ENCODE measurements around the gene SEC61A1.

SEC61A1 gene

DNA sequence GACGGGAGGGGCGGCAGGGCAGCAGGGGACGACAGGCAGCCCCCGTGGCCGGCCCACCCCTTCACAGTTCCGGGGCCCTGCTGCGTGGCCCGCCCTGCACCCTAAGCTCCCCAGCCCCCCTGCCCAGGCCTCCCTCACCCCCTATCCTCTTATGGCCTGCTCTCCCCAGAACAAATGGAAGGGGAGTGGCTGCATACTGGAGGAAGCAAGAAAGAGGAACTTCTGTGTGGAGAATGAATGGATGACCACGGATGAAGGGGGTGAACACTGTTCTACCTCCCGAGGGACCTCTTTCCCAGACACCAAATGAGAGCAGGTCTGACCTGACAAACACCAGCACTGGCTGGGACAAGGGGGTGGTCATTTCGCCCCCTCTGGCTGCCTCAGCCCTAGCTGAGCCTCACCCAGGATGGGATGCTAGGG lies 25.0 kb downstream of the SEC61A1 start:
- DNase-seq (ENCODE audit: low read depth in 1 of 2, low spot score in 1 of 2), result no peak

DNA sequence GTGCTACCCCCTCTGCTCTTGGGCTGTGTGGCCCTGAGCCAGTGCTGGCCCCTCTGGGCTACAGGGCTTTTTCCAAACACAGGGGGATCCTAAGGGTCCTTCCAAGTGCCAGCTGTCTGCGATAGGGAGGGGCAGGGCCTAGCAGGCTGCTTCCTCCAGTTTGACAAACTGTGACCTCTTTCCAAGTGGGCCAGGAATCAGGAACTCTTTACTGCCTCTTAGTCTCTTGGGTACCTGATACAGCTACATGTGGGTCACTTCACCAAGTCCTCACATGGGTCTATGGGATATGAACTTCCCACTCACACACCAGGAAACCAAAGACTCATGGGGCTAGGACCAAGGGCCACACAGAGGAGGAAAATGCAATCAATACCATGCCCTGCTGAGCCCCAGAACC lies 25.4 kb downstream of the SEC61A1 start:
- DNase-seq (ENCODE audit: low read depth in 1 of 2, low spot score in 1 of 2), result no peak

DNA sequence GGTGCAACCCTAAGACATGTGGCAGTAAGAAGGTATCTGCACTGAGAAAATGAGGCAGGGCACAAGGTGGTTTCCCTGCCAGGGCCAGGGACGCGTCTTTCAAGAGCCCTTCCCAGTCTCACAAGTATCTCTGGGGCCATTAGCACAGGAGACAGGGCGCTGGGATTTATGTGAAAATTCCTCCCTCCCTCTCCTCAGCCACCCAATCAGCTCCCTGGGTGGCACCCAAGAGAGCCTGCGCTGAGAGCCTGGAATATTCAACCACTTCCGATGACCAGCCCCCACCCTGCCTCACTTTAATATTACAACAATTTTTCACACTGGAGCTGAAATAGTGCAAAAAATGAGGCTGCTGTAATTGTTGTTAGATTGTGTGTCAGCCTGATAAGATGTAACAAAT lies 26.1 kb downstream of the SEC61A1 start:
- no peak for DNase-seq (ENCODE audit: low read depth in 1 of 2, low spot score in 1 of 2)

DNA sequence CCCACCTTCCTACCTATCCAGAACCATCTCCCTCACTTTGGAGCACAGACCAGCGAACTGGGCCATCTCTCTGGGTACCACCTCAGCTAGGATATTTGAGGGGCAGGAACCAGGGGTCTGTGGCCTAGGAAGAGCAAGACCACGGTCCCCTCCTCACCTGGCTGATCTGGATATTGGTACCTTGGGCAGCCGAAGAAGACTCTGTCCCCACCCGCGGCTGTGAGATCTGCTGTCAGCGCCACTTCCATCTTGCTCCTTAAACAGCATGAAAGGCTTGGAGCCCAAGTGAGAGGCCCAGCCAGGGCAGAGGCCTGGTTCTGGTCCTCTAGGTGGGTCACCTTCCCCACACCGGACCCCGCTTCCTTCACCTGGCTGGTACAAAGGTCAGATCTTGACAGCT lies 26.6 kb downstream of the SEC61A1 start:
- no peak for DNase-seq (ENCODE audit: low read depth in 1 of 2, low spot score in 1 of 2)

DNA sequence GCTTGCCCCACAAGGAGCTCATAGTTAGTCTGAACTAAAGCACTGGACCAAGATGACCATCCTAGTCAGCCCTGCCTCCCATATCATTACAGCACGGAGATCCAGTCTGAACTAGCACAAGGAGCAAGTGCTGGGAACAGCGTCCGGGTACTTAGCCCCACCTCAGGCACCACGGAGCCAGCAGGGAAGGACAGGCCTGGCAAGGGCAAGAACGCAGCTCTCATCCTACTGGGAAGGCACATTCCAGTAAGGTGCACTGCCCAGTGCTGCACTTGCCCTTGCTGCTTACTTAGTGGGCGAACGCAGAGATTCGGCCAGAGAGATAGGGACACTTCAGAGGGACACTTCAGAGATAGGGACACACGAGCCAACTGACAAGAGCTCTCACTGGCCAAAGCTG lies 27.6 kb downstream of the SEC61A1 start:
- no peak for DNase-seq (ENCODE audit: low read depth in 1 of 2, low spot score in 1 of 2)

DNA sequence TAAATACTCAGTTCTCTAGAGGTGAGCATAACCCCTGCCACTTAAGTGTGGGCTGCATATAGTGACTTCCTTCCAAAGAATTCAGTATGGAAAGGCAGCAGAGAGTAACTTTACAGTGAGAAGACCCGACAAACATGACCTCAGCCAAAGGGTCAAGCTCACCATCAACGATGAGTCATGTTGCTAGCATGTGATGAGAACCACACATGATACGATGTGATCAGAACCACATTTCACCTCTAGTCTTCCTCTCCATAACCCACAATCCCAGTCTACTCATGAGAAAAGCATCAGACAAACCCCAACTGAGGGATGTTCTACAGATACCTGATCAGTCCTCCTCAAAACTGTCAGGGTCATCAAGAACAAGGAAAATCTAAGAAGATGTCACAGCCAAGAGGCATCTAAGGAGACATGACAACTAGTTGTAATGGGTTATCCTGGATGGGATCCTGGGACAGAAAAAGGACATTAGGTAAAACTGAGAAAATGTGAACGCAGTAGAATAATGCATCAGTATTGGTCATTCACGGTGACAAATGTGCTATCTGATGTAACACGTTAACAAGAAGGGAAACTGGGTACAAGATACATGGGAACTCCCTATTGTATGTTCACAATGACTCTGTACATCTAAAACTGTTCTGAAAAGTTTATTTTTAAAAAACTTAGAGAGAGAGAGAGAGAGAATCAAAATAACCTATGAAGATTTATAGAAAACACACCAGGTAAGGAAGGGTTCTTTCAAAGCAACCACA lies 28.3 kb downstream of the SEC61A1 start:
- no peak for DNase-seq (ENCODE audit: low read depth in 1 of 2, low spot score in 1 of 2)

DNA sequence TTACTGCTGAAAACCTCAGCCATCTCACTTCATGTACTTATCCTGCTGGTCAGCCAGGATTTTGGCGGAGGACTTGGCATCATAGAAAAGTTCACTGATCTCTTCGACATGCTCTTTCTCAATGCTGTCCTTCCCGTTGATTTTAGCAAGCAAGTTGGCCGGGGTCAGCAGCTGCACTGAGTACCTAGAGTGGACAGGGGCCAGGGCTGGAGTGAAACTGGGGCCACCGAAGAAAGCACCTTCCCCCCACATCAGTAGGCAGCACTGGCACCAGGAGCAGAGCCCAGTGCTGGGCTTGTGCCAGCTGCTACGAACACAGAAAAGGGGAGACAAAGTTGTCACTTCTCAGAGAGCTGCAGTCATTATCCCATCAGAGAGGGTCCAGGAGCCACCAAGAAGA lies 29.0 kb downstream of the SEC61A1 start:
- DNase-seq (ENCODE audit: low read depth in 1 of 2, low spot score in 1 of 2), result no peak

DNA sequence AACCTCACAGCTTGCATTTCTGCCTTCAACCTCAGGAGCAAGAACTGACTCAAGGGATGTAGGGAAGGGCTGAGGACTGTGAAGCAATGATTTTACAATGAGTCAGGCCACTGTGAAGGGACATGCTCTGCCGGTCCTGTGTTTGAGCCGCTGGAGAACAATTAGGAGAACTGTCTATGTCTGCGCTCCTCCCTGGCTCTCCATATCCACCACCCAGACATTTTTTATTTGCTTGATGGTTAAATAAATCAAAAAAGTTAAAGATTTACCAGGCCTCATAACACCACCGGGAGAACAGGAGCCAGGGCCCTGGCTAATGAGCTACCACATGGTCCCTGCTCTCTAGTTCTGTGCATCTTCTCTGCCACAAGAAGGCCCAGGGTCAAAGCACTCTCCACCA lies 29.6 kb downstream of the SEC61A1 start:
- DNase-seq (ENCODE audit: low read depth in 1 of 2, low spot score in 1 of 2), result no peak

DNA sequence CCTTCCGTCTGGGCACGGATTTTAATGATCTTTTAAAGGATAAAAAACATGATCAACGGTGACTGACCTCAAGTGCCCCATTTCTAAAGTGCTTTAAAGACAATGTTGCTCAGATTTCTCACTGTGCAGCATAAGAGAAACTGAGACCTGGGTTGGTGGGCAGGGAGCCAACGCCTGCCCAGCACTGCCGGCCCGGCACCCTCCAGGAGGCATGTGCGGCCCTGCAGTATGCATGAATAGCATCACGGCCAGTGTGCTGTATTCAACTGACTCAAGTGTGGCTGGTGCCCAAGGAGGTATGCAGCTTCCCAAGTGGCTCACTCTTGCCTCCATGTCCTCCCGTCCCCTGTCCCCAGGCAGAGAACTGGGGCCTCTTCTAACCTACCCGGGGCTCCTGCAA lies 30.3 kb downstream of the SEC61A1 start:
- no peak for DNase-seq (ENCODE audit: low read depth in 1 of 2, low spot score in 1 of 2)

DNA sequence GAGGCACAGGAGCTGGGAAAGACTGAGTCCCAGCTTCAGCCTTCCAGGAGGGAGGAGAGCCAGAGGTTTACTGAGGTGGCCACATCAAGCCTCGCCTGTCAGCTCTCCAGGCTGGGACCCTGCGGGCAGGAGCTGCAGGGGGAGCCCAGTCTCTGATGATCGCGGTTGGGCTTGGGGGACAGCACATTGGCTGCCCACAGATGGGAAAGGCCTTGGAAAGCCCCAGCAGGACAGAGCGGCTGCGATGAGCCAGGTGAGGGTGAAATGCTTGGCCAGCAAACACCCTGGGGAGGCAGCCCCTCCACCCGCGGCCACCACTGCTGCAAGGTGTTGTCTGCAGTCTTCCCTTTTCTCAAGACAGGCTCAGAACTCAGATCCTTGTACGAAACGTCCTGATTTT lies 31.2 kb downstream of the SEC61A1 start:
- no peak for DNase-seq (ENCODE audit: low read depth in 1 of 2, low spot score in 1 of 2)

DNA sequence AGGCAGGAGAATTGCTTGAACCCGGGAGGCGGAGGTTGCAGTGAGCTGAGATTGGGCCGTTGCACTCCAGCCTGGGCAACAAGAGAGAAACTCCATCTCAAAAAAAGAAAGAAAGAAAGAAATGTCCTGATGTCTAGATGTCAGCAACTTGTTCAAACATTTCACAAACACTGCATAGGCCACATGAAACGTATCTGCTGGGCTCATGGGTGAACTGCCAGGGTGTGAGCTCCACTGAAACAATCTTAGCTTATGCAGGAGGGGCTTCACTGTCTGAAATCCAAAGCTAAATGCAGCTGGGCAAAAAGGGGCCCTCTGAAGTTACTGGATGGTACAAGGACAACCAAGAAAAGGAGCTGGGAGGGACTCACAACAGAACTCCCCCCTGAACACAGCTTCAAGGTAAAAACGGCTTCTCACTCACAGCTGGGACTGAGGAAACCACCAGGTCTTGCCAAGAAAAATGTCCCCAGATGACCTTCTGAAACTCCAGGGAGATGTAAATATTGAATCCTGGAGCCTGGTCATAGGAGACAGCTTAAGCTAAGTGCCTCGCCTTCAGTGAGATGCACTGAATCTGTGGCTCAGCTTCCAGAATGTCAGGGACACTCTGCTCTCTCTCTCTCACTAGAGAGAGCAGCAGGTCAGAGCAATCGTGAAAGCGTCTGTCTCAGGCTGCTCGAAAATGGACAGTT lies 31.9 kb downstream of the SEC61A1 start:
- no peak for DNase-seq (ENCODE audit: low read depth in 1 of 2, low spot score in 1 of 2)

DNA sequence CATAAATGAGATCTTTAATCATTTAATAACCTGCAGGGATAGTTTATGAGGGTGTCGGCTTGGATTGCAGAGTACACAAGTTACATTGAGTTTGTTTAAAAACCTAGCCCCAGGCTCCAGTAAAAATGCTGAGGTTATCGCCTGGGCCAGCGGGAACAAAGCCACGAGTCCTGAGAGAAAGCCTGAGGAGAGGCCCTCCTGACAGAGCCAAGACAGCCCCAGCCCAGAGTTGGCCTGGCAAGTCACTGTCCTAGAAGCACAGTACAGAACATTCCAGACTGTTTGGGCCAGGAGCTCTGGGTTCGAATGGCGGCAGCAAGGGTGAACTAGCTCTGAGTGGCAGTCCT lies 32.4 kb downstream of the SEC61A1 start:
- no peak for DNase-seq (ENCODE audit: low read depth in 1 of 2, low spot score in 1 of 2)

DNA sequence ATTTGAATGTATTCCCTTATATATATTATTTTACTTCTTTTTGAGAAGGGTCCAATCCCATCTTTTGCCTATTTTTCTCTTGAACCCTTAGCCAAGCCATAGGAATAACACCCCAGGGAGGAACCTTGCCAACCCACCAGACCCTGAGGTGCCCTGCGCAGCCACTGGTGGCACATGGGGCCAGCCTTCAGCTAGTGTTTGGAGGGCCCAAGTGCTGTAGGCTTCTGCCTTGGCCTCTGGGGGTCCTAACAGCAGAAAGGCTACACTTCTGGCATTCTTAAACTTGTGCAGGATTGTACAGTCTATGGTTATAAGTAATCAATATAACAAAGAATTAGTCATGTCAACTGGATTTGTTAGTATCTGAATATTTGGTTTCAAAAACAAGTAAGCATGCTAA lies 36.9 kb downstream of the SEC61A1 start:
- no peak for DNase-seq (ENCODE audit: low read depth in 1 of 2, low spot score in 1 of 2)

DNA sequence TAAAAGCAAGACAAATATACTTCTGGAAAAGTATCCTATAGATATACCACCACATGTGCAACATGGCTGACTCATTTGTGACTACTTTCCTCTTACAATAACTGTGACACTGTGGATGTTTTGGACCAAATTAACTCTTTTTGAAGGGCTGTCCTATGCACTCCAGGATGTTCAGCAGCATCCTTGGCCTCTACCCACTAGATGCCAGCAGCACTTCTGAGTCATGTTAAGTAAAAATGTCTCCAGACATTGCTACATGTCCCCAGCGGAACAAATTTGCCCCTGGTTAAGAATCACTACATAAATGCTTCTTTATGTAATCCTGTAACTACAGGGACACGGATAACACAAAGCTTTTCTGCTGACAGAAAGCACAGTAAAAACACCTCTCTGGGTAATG lies 39.3 kb downstream of the SEC61A1 start:
- no peak for DNase-seq (ENCODE audit: low read depth in 1 of 2, low spot score in 1 of 2)

DNA sequence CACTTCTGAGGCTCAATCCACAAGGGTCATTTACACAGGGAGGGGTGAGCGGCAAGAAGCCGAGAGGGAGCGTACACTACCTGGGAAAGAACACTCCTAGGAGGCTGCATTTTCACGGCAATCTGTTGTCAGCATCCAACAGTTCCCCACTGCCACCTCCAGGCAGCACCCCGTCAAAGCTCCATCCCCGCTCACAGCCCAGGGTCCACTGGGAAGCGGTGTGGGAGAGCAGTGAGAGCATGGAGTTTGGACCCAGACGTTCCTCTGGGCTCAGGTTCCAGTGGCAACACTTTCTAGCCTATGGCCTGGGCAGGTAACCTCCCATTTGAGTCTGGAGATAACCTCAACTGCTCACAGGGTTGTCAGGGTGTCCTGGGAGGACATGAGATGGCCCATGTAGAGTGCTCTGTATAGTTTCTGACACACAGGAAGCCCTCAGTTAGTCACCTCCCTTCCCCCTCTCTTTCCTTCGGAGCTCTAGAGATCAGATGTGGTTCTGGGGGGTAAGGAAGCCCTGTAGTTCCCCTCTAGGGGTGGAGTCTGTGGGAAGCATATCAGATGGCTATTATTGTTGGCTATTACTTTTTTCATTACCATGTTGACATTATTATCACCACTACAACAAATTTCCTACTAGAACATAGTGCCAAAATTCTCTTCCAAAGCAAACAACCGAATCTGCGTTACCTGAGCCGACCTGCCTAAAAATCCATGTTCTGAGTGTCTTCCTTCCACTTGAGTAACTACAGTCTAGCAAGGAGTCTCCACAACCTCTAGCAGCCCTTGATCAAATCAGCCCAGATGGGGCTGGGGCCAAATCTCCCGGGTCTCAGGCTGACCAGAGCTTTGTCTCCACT lies 42.3 kb downstream of the SEC61A1 start:
- DNase-seq (ENCODE audit: low read depth in 1 of 2, low spot score in 1 of 2), result no peak

DNA sequence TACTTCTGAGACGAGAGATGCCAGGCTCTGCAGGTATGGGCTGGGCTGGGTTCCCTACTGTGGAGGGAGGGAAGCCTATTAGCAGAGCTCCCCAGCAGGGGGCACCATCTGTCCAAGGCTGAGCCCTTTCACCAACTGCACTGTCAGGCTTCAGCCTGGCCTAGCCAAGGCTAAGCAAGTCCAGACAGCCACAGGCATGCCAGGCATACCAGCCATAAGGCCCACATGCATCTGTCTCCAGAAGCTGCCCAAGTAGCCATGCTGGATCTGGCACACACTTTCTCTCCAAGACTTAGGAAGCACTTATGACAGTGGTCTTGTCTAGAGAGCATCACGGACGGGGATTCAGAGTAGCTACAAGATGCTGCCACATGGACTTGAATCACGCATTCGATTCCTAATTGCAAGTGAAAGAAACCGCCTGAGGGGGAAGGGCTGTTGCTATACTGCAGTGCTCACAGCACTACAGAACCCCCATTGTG lies 43.0 kb downstream of the SEC61A1 start:
- peak; percentile 52 to 69 for DNase-seq (ENCODE audit: low read depth in 1 of 2, low spot score in 1 of 2)

DNA sequence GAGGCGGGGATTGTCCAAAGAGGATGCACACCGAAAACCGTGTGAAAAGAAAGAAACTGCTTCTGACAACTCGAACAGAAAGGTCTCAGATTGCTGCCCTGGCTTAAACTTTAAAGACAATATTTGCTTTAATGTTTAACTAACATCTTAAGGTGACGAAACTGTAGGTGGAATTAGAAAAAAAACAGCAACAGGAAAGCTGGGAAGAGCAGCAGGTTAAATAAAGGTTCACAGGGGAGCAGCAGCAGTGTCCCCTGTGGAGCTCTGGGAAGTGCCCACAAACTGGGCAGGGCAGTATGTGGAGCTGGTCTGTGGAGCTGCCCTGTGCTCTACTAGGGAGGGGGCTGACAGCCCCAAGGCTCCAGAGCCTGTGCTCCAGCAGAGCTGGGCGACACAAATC lies 46.0 kb downstream of the SEC61A1 start:
- no peak for DNase-seq (ENCODE audit: low read depth in 1 of 2, low spot score in 1 of 2)

DNA sequence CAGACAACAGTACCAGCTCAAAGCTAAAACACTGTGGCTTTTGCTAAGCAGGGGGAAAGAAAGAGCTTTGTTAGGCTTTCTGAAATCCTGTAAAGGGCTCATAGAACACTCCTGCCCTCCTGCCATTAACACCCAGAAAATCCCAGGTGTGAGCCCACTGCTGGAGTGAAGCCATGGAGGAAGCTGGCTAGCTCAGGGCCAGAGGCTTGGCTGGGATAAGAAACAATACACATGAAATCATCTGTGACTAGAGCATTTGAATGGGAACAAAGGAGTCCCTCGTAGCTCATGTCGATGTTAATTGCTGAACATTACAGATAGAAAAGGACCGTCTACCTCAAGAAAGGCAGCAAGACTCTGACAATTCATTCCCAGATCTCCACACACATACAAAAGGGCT lies 47.9 kb downstream of the SEC61A1 start:
- no peak for DNase-seq (ENCODE audit: low read depth in 1 of 2, low spot score in 1 of 2)

DNA sequence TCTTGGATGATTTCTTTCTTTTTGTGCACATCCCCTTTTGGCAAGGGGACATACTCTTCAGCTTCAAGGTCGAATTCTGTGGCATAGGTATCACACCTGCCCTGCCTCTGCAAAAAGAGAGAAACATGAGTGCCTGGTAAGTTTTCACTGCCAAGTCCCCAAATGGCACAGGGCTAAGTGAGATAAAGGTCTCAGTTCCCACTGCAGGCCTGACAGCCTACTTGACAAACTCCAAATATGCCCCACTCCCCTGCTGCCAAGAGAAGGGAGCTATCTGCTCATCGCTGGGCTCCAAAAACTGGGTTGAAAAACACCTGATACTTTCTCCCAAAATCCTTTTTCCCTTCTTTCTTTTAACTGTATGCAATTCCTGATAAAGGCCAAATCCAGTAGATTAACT lies 48.4 kb downstream of the SEC61A1 start:
- DNase-seq (ENCODE audit: low read depth in 1 of 2, low spot score in 1 of 2), result no peak

DNA sequence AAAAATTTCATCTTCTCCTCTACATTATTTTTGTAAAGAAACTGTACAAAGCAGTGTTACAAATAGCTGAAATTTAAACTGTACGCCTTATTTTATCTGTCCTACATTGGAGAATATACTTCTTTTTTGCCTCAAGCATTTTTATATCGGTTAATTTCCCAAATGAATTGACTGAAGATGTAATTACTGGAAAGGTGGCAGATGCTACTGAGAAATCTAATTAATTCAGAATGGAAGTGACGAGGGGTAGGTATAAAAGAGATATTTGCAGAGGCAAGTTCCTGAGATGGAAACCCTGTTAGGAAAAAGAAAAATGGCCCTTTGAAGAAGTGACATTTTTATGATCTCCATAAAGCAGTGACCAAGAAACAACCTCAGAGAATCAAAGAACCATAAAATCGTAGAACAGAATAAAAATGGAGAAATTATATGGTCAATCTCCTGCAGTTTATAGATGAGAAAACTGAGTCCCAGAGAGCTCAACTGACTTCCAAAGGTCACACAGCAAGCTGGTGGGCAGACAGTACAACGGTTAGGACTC lies 51.0 kb downstream of the SEC61A1 start:
- no peak for DNase-seq (ENCODE audit: low read depth in 1 of 2, low spot score in 1 of 2)

DNA sequence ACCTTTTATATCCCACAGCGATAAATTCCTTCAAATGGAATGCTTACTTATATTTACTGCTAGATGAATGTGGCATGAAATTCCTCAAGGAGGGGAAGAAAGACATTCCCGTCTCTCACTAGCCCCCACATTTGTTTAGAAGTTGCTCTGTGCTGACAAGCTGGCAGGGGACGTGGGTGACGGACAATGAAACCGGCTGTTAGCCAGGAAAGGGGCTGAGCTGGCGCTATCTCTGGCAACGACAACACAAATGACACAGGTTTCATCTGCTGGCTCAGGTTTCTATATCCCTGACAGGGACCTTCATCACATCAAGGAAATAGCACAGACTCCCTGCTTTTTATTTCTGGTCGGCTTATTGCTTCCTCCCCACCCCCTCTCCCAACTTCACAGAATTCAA lies 55.6 kb downstream of the SEC61A1 start:
- DNase-seq (ENCODE audit: low read depth in 1 of 2, low spot score in 1 of 2), result no peak

DNA sequence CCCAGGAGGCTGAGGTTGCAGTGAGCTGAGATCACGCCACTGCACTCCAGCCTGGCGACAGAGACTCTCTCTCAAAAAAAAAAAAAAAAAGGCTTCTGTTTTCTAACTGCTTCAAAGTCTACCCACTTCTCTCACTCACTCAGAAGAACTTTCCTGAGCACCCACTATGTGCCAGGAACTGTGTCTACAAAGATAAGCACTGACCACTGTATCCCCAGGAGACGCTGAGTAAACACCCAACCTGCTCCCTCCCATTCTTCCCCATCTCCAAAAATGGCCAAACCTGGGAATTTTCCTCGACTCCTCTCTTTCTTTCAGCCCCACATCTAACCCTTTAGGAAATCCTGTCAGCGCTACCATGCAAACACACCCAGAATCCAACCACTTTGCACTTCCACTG lies 58.9 kb downstream of the SEC61A1 start:
- no peak for DNase-seq (ENCODE audit: low read depth in 1 of 2, low spot score in 1 of 2)

Measured in activated CD4-positive, alpha-beta T cell treated with anti-CD3 and anti-CD28 coated beads, Interleukin-2, amount 50 U/mL, for 24 hours (primary cell).